SHP77 treated with DMSO at 0.1 percent for 48 hours (cell line): Measurements from ENCODE around the gene MTERF1.
"Not testable (repeated sequence)": the region's sequence is repeated elsewhere in the genome, so short reads cannot be mapped to it uniquely, and the experiment has no call there.

Experiments
- DNase-seq: peaks from one replicate; lab custom pipeline; 2025; lab: John Stamatoyannopoulos, UW

The MTERF1 gene

GRCh38 chr7:91880413-91881241 lies at the start of gene MTERF1:
MTERF1 (minus strand) TSS chr7:91880702; CDS start chr7:91880083, 619 bp downstream.
- DNase-seq = peak; percentile 89

- DNase-seq = no peak
These were observed 49.0 kb upstream of the MTERF1 start for GRCh38 chr7:91929463-91929862.

GRCh38 chr7:91927912-91928311 lies 47.4 kb upstream of the MTERF1 start:
- no peak for DNase-seq

- no peak for DNase-seq
These were observed 42.4 kb upstream of the MTERF1 start for GRCh38 chr7:91922857-91923256.

GRCh38 chr7:91918356-91918755 lies 37.9 kb upstream of the MTERF1 start:
- no peak for DNase-seq

- DNase-seq = no peak
These were observed 35.5 kb upstream of the MTERF1 start for GRCh38 chr7:91916051-91916440.

- no peak for DNase-seq
These were observed 35.0 kb upstream of the MTERF1 start for GRCh38 chr7:91915401-91916050.

- no peak for DNase-seq
These were observed 33.1 kb upstream of the MTERF1 start for GRCh38 chr7:91913612-91914011.

GRCh38 chr7:91912494-91912893 lies 32.0 kb upstream of the MTERF1 start:
- no peak for DNase-seq

- DNase-seq = no peak
These were observed 30.6 kb upstream of the MTERF1 start for GRCh38 chr7:91911121-91911520.

GRCh38 chr7:91910171-91910570 lies 29.7 kb upstream of the MTERF1 start:
- no peak for DNase-seq

GRCh38 chr7:91899563-91899962 lies 19.1 kb upstream of the MTERF1 start:
- DNase-seq = no peak

- no peak for DNase-seq
These were observed 17.9 kb upstream of the MTERF1 start for GRCh38 chr7:91898240-91898992.

- DNase-seq = no peak
These were observed 14.4 kb upstream of the MTERF1 start for GRCh38 chr7:91894781-91895480.

GRCh38 chr7:91893699-91894098 lies 13.2 kb upstream of the MTERF1 start:
- not testable (repeated sequence) for DNase-seq

GRCh38 chr7:91892821-91893340 lies 12.4 kb upstream of the MTERF1 start:
- no peak for DNase-seq

- DNase-seq = no peak
These were observed 11.7 kb upstream of the MTERF1 start for GRCh38 chr7:91892099-91892705.

GRCh38 chr7:91888271-91889175 lies 8.0 kb upstream of the MTERF1 start:
- DNase-seq = not testable (repeated sequence)

GRCh38 chr7:91887336-91888213 lies 7.1 kb upstream of the MTERF1 start:
- DNase-seq = not testable (repeated sequence)
